ENCODE data around the gene SCUBE2. TPM values are rescaled to one million over a fixed set of nuclear protein-coding genes. Genes with fewer than 3 reads are reported as not detected.

Gene SCUBE2
- total and polyA plus RNA-seq, 7 donors = 1.2 to 4.3 (median 1.7) TPM

- DNase-seq (no peak), ATAC-seq (peak in 1 of 4 donors; percentile 36)
- Histone ChIP-seq H3K9me3 (no peaks in the 10 kb centered on the region), H3K4me1 (no peaks in the 10 kb centered on the region), H3K27me3 (ENCODE audit: insufficient read depth in 3 of 3, low read length in 2 of 3) (no peaks in the 10 kb centered on the region), H3K36me3 (ENCODE audit: insufficient read depth in 1 of 2, low read depth in 1 of 2) (no peaks in the 10 kb centered on the region), H3K4me3 (no peak overlapping the region), H3K27ac (no peak overlapping the region)
- TF ChIP-seq, protein P1, sequence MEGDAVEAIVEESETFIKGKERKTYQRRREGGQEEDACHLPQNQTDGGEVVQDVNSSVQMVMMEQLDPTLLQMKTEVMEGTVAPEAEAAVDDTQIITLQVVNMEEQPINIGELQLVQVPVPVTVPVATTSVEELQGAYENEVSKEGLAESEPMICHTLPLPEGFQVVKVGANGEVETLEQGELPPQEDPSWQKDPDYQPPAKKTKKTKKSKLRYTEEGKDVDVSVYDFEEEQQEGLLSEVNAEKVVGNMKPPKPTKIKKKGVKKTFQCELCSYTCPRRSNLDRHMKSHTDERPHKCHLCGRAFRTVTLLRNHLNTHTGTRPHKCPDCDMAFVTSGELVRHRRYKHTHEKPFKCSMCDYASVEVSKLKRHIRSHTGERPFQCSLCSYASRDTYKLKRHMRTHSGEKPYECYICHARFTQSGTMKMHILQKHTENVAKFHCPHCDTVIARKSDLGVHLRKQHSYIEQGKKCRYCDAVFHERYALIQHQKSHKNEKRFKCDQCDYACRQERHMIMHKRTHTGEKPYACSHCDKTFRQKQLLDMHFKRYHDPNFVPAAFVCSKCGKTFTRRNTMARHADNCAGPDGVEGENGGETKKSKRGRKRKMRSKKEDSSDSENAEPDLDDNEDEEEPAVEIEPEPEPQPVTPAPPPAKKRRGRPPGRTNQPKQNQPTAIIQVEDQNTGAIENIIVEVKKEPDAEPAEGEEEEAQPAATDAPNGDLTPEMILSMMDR (IDR thresholded peaks at IDR 0.05) = no peak
- intact Hi-C loops (cut with DNase I) = no loop called here
- 69 to 84% (median 76%) methylated on average over 5 of the region's 5 CpGs for WGBS, 3 donors
These were observed 13.0 kb downstream of the SCUBE2 start for GRCh38 chr11:9078113-9079086.

GRCh38 chr11:9077164-9077563 is 14.2 kb downstream of the SCUBE2 start:
- peak in 1 of 4 donors; percentile 43 for ATAC-seq
- WGBS, 3 donors = 28 to 37% (median 29%) methylated on average over 2 of the region's 2 CpGs
- no peaks in the 10 kb centered on the region for H3K27me3 ChIP-seq (ENCODE audit: insufficient read depth in 3 of 3, low read length in 2 of 3)

GRCh38 chr11:9076661-9077060 is 14.7 kb downstream of the SCUBE2 start:
- no peaks in the 10 kb centered on the region for H3K9me3 ChIP-seq
- TF ChIP-seq, protein P1 (IDR thresholded peaks at IDR 0.05) = no peak
- ATAC-seq (no peak), DNase-seq (no peak)
- H3K27ac ChIP-seq = no peak overlapping the region
- no peaks in the 10 kb centered on the region for H3K4me1 ChIP-seq
- no peaks in the 10 kb centered on the region for H3K27me3 ChIP-seq (ENCODE audit: insufficient read depth in 3 of 3, low read length in 2 of 3)
- H3K4me3 ChIP-seq = no peak overlapping the region
- intact Hi-C loops (cut with DNase I) = no loop called here
- WGBS, 3 donors = 53 to 70% (median 59%) methylated on average over 3 of the region's 3 CpGs
- no peaks in the 10 kb centered on the region for H3K36me3 ChIP-seq (ENCODE audit: insufficient read depth in 1 of 2, low read depth in 1 of 2)

More at GRCh38 chr11:9077164-9077563, 14.2 kb downstream of the SCUBE2 start:
- H3K27ac ChIP-seq = no peak overlapping the region
- no peaks in the 10 kb centered on the region for H3K36me3 ChIP-seq (ENCODE audit: insufficient read depth in 1 of 2, low read depth in 1 of 2)
- intact Hi-C loops (cut with DNase I) = no loop called here
- TF ChIP-seq, protein P1 (IDR thresholded peaks at IDR 0.05) = no peak
- H3K4me3 ChIP-seq = no peak overlapping the region
- no peak for DNase-seq
- H3K9me3 ChIP-seq = no peaks in the 10 kb centered on the region
- H3K4me1 ChIP-seq = no peaks in the 10 kb centered on the region

DNA sequence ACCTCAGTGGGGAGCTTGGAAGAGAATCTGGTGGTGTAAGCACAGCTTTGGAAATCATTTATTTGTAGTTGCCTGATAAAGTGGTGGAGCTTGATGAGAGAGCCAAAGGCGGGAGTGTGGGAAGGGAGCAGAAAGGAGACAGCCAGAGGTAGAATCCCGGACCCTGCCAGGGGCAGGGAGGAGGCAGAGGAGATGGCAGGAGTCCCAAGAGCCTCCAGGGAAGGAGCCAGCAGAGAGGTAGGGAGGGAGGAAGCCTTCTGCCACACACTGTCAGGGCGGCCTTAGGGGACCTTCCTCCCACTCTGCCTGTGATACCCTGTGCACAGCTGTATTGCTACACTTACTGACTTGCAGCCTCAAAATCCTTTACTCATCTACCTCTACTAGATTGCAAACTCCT is 15.4 kb downstream of the SCUBE2 start:
- intact Hi-C loops (cut with DNase I) = no loop called here
- Histone ChIP-seq H3K27ac (no peak overlapping the region), H3K4me3 (no peak overlapping the region), H3K27me3 (ENCODE audit: insufficient read depth in 3 of 3, low read length in 2 of 3) (no peaks in the 10 kb centered on the region), H3K36me3 (ENCODE audit: insufficient read depth in 1 of 2, low read depth in 1 of 2) (no peaks in the 10 kb centered on the region), H3K9me3 (no peaks in the 10 kb centered on the region), H3K4me1 (no peaks in the 10 kb centered on the region)
- 75 to 96% (median 80%) methylated on average over 3 of the region's 3 CpGs for WGBS, 3 donors
- no peak for ATAC-seq
- no peak for DNase-seq
- TF ChIP-seq, protein P1 (IDR thresholded peaks at IDR 0.05) = no peak
